Midbrain (tissue), 1 donor: ENCODE data around the gene ZNF554.
"Not testable (repeated sequence)": the region's sequence is repeated elsewhere in the genome, so short reads cannot be mapped to it uniquely, and the experiment has no call there.

Experiments
- DNase-seq: peaks from one replicate; lab custom pipeline; 2025; lab: John Stamatoyannopoulos, UW

The ZNF554 gene

DNA sequence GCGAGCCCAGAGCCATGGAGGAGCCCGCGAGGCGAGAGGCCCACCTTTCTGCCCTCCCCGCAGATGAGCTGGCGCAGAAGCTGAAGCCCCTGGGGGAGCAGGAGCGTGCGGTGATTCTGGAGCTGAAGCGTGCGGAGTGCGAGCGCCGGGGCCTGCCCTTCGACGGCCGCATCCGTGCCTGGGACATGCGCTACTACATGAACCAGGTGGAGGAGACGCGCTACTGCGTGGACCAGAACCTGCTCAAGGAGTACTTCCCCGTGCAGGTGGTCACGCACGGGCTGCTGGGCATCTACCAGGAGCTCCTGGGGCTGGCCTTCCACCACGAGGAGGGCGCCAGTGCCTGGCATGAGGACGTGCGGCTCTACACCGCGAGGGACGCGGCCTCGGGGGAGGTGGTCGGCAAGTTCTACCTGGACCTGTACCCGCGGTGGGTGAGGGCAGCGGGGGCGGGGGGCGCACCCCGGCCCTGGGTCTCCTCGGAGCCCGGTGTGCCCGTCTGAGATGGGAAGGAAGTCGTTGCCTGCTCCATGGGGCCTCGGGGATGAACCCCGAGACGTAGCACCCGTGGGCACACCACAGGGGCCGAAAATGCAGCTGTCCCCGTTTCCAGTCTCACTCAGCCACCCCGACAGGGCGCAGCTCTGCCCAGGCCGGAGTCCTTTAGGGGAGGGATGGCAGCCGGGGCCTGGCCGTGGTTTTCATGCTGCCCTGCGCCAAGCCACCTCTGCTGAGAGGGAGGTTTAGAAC is 12.1 kb upstream of the ZNF554 start:
- DNase-seq, result no peak

DNA sequence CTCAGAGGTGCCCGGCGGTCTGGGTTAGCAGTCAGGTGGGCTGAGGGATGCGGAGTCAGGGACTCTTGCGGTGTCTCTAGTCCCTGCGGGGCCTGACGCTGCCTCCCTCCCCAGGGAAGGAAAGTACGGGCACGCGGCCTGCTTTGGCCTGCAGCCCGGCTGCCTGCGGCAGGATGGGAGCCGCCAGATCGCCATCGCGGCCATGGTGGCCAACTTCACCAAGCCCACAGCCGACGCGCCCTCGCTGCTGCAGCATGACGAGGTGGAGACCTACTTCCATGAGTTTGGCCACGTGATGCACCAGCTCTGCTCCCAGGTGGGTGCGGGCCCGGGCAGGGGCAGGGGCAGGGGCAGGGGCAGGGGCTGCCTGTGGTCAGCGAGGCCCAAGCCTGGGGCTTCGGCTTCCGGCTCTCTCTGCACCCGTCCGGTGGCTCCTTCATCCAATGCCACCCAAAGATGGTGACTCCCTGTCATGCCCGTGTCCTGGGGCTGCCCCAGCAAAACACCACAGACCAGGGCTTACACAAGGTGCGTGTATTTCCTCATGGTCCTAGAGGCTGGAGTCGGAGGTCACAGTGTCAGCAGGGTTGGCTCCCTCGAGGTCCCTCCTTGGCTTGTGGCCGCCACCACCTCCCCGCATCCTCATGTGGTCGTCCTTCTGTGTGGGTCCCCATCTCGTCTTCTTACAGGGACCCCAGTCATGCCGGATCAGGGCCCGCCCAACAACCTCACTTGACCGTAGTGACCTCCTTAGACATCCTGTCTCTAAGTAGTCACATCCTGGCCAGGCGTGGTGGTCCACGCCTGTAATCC is 11.3 kb upstream of the ZNF554 start:
- DNase-seq, result no peak

DNA sequence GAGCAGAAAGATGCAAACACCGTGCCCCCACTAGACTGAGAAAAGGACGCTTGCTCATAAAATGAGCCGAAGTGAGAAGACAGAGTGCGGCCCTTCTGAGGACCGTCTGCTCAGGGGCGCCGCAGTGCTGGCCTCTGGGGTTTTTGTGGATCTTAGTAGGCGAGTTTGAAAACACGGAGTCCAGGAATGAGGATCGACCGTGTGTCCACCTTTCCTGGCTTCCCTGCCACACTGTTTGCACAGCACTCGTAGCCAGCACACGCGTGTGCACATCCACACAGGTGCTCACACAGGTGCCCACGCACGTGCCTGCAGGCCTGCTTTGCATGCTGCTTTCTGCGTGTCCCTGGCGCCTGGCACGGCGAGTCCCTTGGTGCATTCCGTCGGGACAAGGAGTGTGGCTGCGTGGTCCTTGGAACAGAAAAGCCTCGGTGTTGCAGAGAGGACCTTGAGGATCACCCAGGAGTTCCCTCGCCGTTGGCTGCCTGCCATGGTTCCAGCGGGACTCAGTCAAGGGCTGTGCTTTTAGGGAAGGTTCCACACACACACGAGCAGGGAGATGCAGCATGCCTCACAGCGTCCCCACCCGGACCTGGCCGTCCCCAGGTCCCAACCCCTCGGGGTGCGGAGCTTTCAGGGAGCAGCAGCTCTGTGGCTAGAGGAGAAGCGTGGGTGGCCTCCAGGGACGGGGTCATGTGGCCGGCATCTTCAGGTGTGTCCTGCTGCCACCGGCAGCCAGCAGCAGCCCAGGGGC is 10.1 kb upstream of the ZNF554 start:
- no peak for DNase-seq

DNA sequence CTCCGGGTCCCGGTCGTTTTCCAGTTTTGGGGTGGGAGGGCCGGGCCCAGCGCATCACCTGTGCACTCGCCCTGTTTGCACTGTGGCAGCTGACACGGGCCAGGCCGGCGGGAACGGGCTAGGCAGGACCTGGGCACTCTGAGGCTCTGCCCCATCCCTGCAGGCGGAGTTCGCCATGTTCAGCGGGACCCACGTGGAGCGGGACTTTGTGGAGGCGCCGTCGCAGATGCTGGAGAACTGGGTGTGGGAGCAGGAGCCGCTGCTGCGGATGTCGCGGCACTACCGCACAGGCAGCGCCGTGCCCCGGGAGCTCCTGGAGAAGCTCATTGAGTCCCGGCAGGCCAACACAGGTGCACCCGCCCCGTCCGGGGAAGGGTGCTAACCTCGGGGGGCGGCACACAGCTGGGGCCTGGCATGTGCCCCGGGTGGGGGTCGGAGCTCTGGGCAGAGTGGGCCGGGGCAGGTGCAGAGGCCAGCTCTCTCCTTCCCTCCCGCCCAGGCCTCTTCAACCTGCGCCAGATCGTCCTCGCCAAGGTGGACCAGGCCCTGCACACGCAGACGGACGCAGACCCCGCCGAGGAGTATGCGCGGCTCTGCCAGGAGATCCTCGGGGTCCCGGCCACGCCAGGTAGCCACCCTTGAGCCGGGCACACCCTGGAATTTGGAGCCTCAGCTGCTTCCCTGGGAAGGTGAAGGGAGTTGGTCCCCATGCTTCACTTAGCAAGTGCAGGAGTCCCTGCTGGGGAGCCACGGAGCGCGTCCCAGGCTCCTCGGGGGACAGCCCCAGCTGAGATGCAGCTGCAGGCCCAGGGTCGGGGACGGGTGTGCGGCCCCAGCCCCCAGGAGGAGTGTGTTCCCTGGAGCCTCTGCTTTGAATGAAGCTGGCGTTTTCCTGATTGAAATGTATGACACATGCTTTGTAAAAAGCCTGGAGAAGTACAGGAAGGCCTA is 9.3 kb upstream of the ZNF554 start:
- no peak for DNase-seq

DNA sequence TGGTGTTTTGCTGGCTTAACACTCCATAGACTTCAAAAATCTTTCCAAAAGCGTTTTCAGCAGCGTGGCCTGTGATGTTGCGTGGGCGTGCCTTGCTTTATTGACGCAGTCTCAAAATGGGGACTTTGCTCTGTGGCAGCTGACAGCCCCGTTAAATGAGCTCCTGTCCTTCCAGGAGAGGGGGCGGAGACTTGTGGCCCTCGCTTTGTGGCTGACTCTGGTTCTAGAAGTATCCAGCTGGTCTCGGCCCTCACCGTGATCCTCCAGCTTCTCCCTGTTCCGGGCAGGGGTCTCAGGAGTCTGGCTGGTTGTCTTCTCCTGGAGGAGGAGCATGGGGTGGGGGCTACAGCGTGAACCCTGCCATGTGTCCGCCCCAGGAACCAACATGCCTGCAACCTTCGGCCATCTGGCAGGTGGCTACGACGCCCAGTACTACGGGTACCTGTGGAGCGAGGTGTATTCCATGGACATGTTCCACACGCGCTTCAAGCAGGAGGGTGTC is 8.4 kb upstream of the ZNF554 start:
- no peak for DNase-seq

DNA sequence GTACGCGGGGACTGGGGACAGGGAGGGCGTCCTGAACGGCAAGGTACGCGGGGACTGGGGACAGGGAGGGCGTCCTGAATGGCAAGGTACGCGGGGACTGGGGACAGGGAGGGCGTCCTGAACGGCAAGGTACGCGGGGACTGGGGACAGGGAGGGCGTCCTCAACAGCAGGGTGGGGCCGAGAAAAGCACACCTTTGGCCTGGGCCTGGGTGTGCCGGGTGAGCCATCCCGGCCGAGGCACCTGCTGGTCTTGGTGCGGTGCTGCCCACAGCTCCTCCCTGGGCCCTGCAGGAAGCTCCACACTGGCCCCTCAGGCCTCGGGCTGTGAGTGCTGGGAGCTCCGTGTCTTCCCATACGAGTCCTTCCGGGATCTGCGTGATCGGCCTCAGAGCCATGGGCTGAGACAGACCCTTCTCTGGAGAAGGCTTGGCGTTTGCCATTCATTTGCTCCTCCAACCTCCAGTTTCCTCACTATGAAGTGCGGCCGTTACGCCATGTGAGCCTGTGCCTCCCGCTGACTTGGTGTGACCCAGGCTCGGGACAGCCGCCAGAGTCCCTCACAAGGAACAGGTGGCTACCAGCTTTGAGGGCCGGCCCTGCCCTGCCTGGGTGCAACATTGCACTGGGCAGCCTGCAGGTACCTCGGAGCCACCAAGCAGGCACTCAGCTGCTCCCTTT is 7.8 kb upstream of the ZNF554 start:
- no peak for DNase-seq

DNA sequence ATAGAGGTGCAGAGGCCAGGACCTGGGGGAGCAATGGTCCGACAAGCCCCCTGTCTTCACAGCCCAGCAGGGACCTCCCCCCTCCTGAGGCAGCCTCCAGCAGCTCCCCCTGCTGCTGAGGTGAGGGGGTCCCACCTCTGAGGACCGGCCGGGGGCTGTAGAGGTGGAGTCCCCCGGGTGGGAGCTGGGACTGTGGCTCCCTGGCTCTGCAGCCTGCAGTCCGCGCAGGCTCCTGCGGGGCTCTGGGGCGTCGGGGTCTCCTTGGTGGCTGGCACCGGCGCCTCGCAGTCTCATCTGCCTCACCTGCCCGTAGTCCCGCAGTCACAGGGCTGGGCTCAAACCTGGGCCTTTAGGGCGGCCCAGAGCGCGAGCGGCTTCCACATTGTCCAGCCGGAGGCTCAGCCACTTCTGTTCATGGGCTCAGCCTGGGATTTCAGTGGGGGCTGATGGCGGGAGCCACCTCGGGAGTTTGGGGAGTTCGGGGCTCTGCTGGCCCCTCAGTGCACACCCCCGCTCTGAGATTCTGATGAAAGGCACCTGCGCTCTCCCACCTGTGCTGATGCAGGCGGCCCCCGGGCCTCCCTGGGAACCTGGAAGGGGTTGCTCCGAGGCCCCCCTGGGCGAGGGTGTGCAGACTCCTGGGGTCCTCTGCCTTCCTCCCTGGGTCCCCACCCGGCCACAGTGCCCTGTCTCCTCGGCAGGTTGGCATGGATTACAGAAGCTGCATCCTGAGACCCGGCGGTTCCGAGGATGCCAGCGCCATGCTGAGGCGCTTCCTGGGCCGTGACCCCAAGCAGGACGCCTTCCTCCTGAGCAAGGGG is 7.0 kb upstream of the ZNF554 start:
- DNase-seq, result no peak

DNA sequence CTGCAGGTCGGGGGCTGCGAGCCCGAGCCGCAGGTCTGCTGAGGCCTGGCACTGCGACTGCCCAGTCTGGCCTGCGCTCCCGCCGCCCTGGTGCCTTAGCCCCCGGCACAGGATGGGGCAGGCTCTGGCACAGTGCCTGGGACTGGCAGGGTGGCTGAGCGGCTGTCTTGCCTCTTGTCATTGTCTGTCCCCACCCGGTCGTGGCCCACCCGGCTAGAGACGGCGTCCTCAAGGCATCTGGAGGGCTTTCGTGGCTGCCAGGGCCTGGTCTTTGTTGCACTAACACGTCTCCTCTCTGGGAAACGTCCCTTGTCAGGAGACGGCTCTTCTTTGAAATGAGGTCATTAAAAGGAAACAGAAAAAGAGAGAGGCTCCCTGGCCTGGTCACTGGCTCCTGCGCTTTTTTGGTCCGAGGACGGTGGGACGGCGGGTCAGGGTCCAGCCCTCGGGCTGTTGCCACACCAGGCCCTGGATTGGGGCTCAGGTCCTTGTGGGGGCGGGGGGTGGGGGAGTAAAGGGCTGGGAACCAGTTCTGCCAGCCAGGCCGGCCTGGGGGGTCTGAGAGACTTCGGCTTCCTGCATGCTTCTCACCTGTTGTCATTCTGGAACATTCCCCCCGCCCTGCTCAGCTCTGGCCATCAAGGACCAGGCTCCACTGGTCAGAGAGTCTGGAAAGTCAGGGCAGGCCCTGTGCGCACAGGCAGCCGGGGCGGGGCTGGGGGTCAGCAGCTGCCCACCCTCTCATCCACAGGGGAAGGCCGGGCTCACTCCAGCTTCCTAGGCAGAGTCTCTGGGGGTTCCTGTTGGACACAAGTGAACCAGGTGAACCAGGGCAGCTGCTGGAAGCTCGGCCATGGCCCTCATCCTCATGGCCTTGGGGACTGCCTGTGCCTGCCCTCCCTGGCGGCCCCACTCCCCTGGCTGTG is 6.2 kb upstream of the ZNF554 start:
- no peak for DNase-seq

DNA sequence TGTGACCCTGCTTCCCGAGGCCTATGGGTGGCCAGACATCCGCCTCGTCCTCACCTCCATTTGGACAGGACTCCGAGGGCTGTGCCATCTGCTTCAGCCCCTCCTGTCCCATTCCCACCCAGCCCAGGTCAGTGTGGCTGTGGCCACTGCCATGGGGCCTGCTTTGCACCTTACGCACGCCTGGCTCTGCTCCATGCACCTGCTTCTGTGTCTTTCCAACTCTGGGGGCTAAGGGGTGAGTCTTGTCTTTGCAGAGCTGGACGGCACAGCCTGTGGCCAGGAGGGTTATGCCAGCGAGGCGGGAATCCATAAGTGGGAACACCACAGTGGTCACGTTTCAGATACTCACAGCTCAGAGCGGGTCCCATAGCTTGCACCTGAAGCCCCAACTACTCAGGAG is 5.2 kb upstream of the ZNF554 start:
- DNase-seq, result no peak

DNA sequence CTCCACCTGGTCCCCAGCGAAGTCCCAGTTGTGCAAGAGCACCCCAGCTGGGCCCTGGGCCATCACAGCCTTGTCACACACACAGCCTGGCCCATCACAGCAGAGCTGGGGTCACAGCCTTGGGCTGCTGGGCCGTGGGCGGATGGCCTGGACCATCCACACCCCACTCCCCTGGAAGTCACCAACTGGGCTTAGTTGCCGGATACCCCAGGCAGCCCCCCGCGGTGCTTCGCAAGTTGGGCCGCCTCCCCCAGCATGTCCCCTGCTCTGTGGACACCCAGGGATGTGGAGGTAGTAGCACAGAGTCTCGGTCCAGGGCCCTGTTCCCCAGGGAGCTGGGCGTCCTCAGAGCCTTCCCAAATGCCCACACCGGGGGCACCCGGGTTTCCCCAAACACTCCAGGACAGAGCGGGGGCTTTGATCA is 4.5 kb upstream of the ZNF554 start:
- DNase-seq, result no peak

DNA sequence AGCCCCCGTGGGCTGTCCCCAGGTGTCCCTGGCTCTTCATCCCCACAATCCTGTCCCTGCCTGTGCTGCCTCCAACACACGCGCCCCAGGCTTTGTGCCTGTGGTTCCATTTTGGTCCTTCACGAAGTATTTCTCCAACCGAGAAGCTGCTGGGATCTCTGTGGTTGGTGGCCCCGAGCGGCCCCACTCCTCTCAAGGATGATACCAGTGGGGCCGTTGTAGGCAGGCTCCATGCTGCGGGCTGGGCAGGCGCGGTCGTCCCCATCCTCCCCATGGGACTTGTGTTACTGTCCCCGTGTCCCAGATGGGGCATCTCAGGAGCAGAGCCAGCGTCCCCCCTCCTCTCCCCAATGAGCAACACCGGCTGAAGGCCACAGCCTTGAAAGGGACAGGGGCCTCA is 3.7 kb upstream of the ZNF554 start:
- no peak for DNase-seq

DNA sequence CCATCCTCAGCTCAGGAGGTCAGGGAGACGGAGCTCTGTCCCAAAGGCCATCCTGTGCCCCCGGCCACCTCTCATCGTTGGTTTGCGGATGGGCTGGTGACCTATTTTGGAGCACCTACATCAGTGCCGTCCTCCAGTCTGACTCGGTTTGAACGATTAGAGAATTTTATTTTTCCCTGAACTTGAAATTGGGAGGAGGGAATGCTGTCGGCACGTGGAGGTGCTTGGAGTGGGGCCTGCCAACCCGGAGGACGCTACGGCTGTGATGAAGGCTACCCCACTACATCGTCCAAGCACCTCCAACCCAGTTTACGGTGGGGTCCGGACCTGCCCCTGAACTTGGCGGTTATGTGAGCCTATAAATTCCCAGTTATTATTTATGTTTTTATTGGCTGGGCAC is 3.0 kb upstream of the ZNF554 start:
- no peak for DNase-seq

DNA sequence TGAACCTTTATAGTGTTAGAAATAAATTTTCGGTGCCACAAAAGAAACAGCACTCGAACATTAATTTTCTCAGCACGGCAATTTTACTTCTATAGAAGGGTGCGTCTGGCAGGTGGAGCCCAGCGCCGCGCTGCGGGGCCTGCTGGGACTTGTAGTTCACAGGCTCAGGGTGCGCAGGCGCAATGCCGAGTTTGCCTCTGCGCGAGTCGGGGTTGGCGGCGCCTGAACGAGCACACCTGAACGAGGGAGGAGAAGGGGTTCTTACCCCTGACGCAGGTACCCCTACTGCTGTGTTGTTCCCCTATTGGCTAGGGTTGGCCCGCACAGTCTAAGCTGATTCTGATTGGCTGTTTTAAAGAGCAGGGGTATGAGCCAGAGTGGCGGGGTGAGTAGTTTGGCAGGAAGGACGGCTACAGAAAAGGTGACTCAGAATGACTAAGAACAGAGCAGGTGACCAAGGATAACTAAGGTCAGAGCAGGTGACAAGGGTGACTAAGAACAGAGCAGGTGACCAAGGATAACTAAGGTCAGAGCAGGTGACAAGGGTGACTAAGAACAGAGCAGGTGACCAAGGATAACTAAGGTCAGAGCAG is 2.3 kb upstream of the ZNF554 start:
- not testable (repeated sequence) for DNase-seq

DNA sequence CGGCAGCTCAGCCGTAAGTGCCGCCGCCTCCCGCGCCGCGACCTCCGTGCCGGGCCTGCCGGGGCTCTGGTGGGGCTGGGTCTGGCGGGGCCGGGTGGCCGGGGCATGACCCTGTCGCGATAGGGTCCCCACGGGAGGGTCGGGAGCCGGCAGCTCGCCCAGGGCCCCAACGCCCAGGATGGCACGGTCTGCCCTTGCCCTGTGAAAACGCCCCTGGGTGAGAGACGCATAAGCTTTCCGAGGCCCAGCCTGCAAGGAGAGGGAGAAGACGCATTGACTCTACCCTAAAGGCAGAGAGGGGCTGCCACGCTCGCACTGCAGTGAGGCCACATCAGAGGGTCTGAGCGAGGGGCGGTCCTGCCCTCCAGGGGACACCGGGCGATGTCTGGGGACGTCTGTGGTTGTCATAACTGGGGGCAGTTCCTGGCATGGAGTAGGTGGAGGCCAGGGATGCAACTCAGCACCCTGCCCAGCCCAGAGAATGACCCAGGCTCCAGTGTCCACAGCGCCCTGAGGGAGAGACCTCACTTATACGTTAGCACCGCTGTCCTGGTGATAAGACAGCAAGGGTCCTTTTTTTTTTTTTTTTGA is 539 bp downstream of the ZNF554 start:
- no peak for DNase-seq

DNA sequence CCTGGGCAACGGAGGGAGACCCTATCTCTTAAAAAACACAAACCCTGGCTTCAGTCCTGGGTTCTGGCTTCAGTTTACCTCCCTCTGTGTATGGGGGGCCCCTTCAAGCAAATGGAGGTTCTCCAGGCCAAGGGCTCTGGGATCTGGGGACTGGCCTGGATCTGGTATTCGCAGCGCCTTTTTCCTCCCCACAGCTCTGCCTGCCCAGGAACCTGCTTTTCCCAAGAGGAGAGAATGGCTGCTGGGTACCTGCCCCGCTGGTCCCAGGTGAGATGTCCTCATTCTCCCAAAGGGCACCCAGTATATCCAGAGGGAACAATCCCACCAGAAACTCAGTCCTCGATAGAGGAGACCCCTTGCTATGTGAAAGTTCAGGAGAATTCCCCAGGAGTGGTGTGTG is 3.2 kb downstream of the ZNF554 start:
- DNase-seq, result no peak

DNA sequence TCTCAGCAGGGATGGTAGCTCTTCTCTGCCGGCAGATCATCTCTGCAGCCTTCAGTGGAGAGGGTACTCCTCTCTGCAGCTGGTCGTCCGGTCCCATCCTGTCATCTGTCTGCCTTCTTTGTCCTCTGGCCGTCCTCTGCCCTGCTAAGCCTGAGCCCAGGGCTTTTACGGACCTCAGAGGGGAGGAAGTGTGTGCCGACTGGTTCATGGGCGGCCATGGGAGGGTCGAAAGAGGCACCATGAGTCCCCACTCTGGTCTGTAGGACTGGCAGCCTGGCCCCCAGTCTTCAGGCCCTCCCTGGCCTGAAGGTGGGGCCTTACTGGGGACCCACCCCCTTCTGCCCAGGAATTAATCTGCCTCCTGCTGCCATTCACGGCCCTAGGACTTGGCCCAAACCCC is 4.0 kb downstream of the ZNF554 start:
- DNase-seq, result no peak

DNA sequence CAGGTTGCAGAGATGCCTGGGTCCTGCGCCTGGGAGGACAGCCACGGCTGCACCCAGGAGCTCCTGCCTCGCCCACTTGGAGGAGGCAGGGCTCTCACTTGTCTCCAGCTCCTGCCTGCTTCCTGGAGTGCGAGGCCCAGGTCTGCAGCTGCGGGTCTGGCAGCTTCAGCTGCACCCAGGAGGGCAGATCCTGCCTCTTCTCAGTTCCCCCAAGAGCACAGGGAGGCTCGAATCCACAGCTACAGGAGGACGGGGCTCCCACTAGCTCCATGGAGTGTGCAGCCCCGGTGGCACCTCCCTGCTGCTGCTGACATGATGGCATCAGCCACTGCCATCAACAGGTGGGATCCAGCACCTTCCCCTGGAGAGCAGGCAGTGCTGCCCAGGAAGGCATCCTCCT is 4.5 kb downstream of the ZNF554 start:
- no peak for DNase-seq

DNA sequence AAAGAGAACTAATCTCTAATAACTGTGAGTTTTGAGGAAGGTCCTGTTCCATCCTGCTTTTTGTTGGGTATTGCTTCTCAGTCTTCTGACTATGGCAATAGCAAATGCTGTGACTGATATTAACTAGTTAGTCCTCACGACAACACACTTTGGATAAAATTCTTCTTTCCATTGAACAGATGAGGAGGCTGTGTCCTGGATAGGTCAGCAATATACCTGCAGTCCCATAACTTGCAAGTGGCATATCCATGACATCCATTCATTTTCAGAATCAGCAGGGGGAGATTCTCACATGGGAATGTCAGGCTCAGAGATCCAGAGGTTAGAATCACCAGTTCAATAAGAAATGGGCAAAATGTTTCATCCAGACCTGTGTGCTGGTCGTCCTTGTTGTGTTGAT is 7.4 kb downstream of the ZNF554 start:
- no peak for DNase-seq
